ENCODE measurements around the gene RAB28.

Gene RAB28

DNA sequence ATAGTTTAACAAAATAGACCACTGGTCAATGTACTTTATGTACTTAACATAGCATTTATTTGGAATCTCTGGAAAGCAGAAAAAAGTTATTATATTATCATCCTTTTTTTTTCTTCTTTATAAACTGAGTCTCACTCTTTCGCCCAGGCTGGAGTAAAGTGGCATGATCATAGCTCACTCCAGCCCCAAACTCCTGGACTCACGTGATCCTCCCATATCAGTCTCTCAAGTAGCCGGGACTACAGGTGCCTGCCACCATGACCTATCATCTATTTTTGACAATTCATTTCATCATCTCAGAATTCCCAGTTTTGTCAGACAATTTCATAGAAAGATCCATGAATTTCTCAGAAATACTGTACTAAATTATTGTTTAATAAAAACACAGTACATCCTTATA, 12.7 kb downstream of the RAB28 start:
- Histone ChIP-seq H3K36me3 (ENCODE audit: control insufficient read depth in 1 of 2, insufficient read depth in 2 of 2, low read length in 2 of 2) (no peaks in the 10 kb centered on the region), H2AFZ (ENCODE audit: insufficient read depth, low read length, poor library complexity) (no peak overlapping the region), H3K4me2 (ENCODE audit: low read length) (no peak overlapping the region), H4K8ac (ENCODE audit: low read depth, low read length) (no peak overlapping the region), H3K27me3 (ENCODE audit: insufficient read depth, low read length) (no peaks in the 10 kb centered on the region), H4K91ac (ENCODE audit: low read depth, low read length) (no peak overlapping the region), H2AK5ac (ENCODE audit: low read length) (no peak overlapping the region), H2BK120ac (ENCODE audit: insufficient read depth, low read length, poor library complexity) (no peak overlapping the region), H3K79me1 (ENCODE audit: low read length) (no peaks in the 10 kb centered on the region), H4K12ac (ENCODE audit: low read depth, low read length) (no peak overlapping the region), H3K4me3 (ENCODE audit: low read depth, low read length) (no peak overlapping the region), H3K23ac (ENCODE audit: low read length) (no peak overlapping the region), H3K14ac (ENCODE audit: low read length) (no peak overlapping the region), H2BK5ac (ENCODE audit: low read depth, low read length, poor library complexity) (no peak overlapping the region), H3K4ac (ENCODE audit: low read depth, low read length) (no peak overlapping the region), H3K9ac (ENCODE audit: low read length) (no peak overlapping the region), H3K18ac (ENCODE audit: low read length) (no peak overlapping the region), H3K27ac (ENCODE audit: low read depth, low read length) (no peak overlapping the region), H2BK12ac (ENCODE audit: low read length) (no peak overlapping the region), H3K79me2 (ENCODE audit: control insufficient read depth, insufficient read depth, low read length, poor library complexity) (no peaks in the 10 kb centered on the region), H3K4me1 (ENCODE audit: control insufficient read depth in 1 of 2, insufficient read depth in 2 of 2, low read length in 2 of 2) (no peaks in the 10 kb centered on the region), H3K9me3 (ENCODE audit: insufficient read depth, low read depth, low read length) (no peaks in the 10 kb centered on the region)
- no CpG with 5 or more reads among the region's 3 CpGs for WGBS (ENCODE audit: extremely low coverage, insufficient coverage, insufficient read length)
- DNase-seq: no peak

DNA sequence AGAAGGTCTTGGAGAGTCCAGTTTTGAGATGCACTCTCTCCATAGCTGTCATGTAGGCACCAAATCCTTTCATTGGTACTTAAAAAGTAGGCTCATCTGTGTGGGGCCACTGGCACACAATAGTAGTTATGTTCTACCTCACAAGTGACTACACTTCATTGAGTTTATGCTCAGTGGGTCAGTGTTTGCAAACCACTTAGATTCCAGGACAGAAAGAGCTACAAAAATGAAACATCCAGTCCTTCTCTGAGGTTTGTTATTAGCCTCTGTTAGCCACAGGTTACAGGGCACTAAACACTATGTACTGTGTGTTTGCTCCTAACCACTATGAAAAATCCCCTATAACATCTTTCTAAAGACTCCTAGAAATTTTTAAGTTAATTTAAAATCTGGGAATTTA, 13.8 kb downstream of the RAB28 start:
- no peak overlapping the region for H3K27ac ChIP-seq (ENCODE audit: low read depth, low read length)
- no peak overlapping the region for H2AK5ac ChIP-seq (ENCODE audit: low read length)
- no peak overlapping the region for H2AFZ ChIP-seq (ENCODE audit: insufficient read depth, low read length, poor library complexity)
- no peak overlapping the region for H3K18ac ChIP-seq (ENCODE audit: low read length)
- H3K4ac ChIP-seq (ENCODE audit: low read depth, low read length): no peak overlapping the region
- H3K9ac ChIP-seq (ENCODE audit: low read length): no peak overlapping the region
- H3K36me3 ChIP-seq (ENCODE audit: control insufficient read depth in 1 of 2, insufficient read depth in 2 of 2, low read length in 2 of 2): no peaks in the 10 kb centered on the region
- H3K23ac ChIP-seq (ENCODE audit: low read length): no peak overlapping the region
- no peak overlapping the region for H3K4me3 ChIP-seq (ENCODE audit: low read depth, low read length)
- H2BK5ac ChIP-seq (ENCODE audit: low read depth, low read length, poor library complexity): no peak overlapping the region
- H2BK12ac ChIP-seq (ENCODE audit: low read length): no peak overlapping the region
- H3K4me1 ChIP-seq (ENCODE audit: control insufficient read depth in 1 of 2, insufficient read depth in 2 of 2, low read length in 2 of 2): no peaks in the 10 kb centered on the region
- DNase-seq: no peak
- no peaks in the 10 kb centered on the region for H3K79me1 ChIP-seq (ENCODE audit: low read length)
- no peak overlapping the region for H2BK120ac ChIP-seq (ENCODE audit: insufficient read depth, low read length, poor library complexity)
- no peaks in the 10 kb centered on the region for H3K79me2 ChIP-seq (ENCODE audit: control insufficient read depth, insufficient read depth, low read length, poor library complexity)
- no peak overlapping the region for H4K91ac ChIP-seq (ENCODE audit: low read depth, low read length)
- no peak overlapping the region for H3K4me2 ChIP-seq (ENCODE audit: low read length)
- H4K8ac ChIP-seq (ENCODE audit: low read depth, low read length): no peak overlapping the region
- H3K27me3 ChIP-seq (ENCODE audit: insufficient read depth, low read length): no peaks in the 10 kb centered on the region
- H4K12ac ChIP-seq (ENCODE audit: low read depth, low read length): no peak overlapping the region
- no peaks in the 10 kb centered on the region for H3K9me3 ChIP-seq (ENCODE audit: insufficient read depth, low read depth, low read length)
- H3K14ac ChIP-seq (ENCODE audit: low read length): no peak overlapping the region

DNA sequence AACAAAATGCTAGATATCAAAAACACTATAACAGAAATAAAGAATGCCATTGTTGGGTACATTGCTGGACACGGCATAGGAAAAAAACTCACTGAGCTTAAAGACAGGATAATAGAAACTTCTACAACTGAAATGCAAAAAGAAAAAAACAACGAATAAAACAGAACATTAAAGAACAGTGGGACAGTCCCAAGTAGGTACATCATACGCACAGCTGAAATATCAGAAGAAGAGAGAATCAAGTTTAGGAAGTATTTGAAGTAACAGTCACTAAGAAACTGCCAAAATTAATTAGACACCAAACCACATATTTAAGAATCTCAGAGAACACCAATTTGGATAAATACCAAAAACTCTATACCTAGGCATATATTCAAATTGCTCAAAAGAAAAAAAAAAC, 19.2 kb downstream of the RAB28 start:
- Histone ChIP-seq H3K9me3 (ENCODE audit: insufficient read depth, low read depth, low read length) (no peaks in the 10 kb centered on the region), H2AFZ (ENCODE audit: insufficient read depth, low read length, poor library complexity) (no peak overlapping the region), H3K4me1 (ENCODE audit: control insufficient read depth in 1 of 2, insufficient read depth in 2 of 2, low read length in 2 of 2) (no peaks in the 10 kb centered on the region), H2BK5ac (ENCODE audit: low read depth, low read length, poor library complexity) (no peak overlapping the region), H3K23ac (ENCODE audit: low read length) (no peak overlapping the region), H4K91ac (ENCODE audit: low read depth, low read length) (no peak overlapping the region), H2BK12ac (ENCODE audit: low read length) (no peak overlapping the region), H3K14ac (ENCODE audit: low read length) (no peak overlapping the region), H3K4me2 (ENCODE audit: low read length) (no peak overlapping the region), H3K4me3 (ENCODE audit: low read depth, low read length) (no peak overlapping the region), H2BK120ac (ENCODE audit: insufficient read depth, low read length, poor library complexity) (no peak overlapping the region), H2AK5ac (ENCODE audit: low read length) (no peak overlapping the region), H3K79me2 (ENCODE audit: control insufficient read depth, insufficient read depth, low read length, poor library complexity) (no peaks in the 10 kb centered on the region), H4K8ac (ENCODE audit: low read depth, low read length) (no peak overlapping the region), H3K9ac (ENCODE audit: low read length) (no peak overlapping the region), H3K18ac (ENCODE audit: low read length) (no peak overlapping the region), H3K27ac (ENCODE audit: low read depth, low read length) (no peak overlapping the region), H3K27me3 (ENCODE audit: insufficient read depth, low read length) (no peaks in the 10 kb centered on the region), H3K4ac (ENCODE audit: low read depth, low read length) (no peak overlapping the region), H4K12ac (ENCODE audit: low read depth, low read length) (no peak overlapping the region), H3K36me3 (ENCODE audit: control insufficient read depth in 1 of 2, insufficient read depth in 2 of 2, low read length in 2 of 2) (no peaks in the 10 kb centered on the region), H3K79me1 (ENCODE audit: low read length) (no peaks in the 10 kb centered on the region)
- WGBS (ENCODE audit: extremely low coverage, insufficient coverage, insufficient read length): no CpG with 5 or more reads among the region's 3 CpGs
- DNase-seq: no peak

DNA sequence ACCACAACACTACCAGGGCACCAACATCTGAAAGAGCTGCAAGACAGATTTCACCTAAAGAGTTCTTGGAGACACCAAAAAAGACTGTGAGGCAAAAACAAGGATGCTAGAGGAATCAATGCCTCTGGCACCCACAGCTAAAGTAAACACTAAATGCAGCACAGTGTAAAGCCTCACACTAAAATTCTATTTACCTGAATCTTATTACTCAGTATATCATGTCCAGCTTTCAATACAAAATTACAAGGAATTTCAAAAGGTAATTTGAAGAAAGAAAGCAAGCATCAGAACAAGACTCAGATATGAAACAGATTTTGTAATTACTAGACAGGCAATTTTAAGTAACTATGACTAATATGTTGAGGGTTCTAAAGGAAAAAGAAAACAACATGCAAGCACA, 19.6 kb downstream of the RAB28 start:
- Histone ChIP-seq H3K9ac (ENCODE audit: low read length) (no peak overlapping the region), H2AK5ac (ENCODE audit: low read length) (no peak overlapping the region), H3K9me3 (ENCODE audit: insufficient read depth, low read depth, low read length) (no peaks in the 10 kb centered on the region), H3K36me3 (ENCODE audit: control insufficient read depth in 1 of 2, insufficient read depth in 2 of 2, low read length in 2 of 2) (peaks cover 0 to 2% of the 10 kb centered on the region in 2 experiments), H4K91ac (ENCODE audit: low read depth, low read length) (no peak overlapping the region), H3K14ac (ENCODE audit: low read length) (no peak overlapping the region), H3K27me3 (ENCODE audit: insufficient read depth, low read length) (no peaks in the 10 kb centered on the region), H4K12ac (ENCODE audit: low read depth, low read length) (no peak overlapping the region), H3K23ac (ENCODE audit: low read length) (no peak overlapping the region), H2BK12ac (ENCODE audit: low read length) (no peak overlapping the region), H2BK5ac (ENCODE audit: low read depth, low read length, poor library complexity) (no peak overlapping the region), H3K4ac (ENCODE audit: low read depth, low read length) (no peak overlapping the region), H3K4me3 (ENCODE audit: low read depth, low read length) (no peak overlapping the region), H2AFZ (ENCODE audit: insufficient read depth, low read length, poor library complexity) (no peak overlapping the region), H3K27ac (ENCODE audit: low read depth, low read length) (no peak overlapping the region), H3K79me1 (ENCODE audit: low read length) (no peaks in the 10 kb centered on the region), H4K8ac (ENCODE audit: low read depth, low read length) (no peak overlapping the region), H3K4me2 (ENCODE audit: low read length) (no peak overlapping the region), H2BK120ac (ENCODE audit: insufficient read depth, low read length, poor library complexity) (no peak overlapping the region), H3K4me1 (ENCODE audit: control insufficient read depth in 1 of 2, insufficient read depth in 2 of 2, low read length in 2 of 2) (no peaks in the 10 kb centered on the region), H3K79me2 (ENCODE audit: control insufficient read depth, insufficient read depth, low read length, poor library complexity) (no peaks in the 10 kb centered on the region), H3K18ac (ENCODE audit: low read length) (no peak overlapping the region)
- DNase-seq: no peak
